ENCODE results near the gene TMEM201. TPM values are rescaled to one million over a fixed set of nuclear protein-coding genes. Genes with fewer than 3 reads are reported as not detected.

Gene TMEM201
- total and polyA plus RNA-seq, 2 of the 13 experiments (the other 11 are each of a cell fraction or from before 2014, with no cell fraction given): 1.5 to 8.2 TPM

GRCh38 chr1:9588551-9589143 is at the start of gene TMEM201 (continued):
- no peak for TF ChIP-seq CEBPZ (IDR thresholded peaks at IDR 0.05; ENCODE audit: low read length)
- peak; percentile 57 for TF ChIP-seq NFYC (CRISPR knock-in tag; IDR thresholded peaks at IDR 0.05)
- 0 out of 2 replicates have a peak, but pooled peaks have one; percentile 4 for TF ChIP-seq MYC (CRISPR knock-in tag; IDR thresholded peaks at IDR 0.05; ENCODE audit: borderline replicate concordance)
- no peak for TF ChIP-seq ZNF451 (CRISPR knock-in tag; IDR thresholded peaks at IDR 0.05)
- no peak for TF ChIP-seq ZNF367 (CRISPR knock-in tag; IDR thresholded peaks at IDR 0.05; ENCODE audit: borderline replicate concordance)
- TF ChIP-seq MXI1 (IDR thresholded peaks at IDR 0.05; ENCODE audit: borderline replicate concordance, low read depth, low read length): peak; percentile 66; the same call in 1 of the 3 replicates
- no peak for TF ChIP-seq ZEB1 (IDR thresholded peaks at IDR 0.05; ENCODE audit: insufficient replicate concordance, low read depth)
- no peak for TF ChIP-seq HOMEZ (CRISPR knock-in tag; IDR thresholded peaks at IDR 0.05; ENCODE audit: low read depth)
- no peak for TF ChIP-seq FLYWCH1 (CRISPR knock-in tag; IDR thresholded peaks at IDR 0.05)
- no peak for TF ChIP-seq ZHX2 (IDR thresholded peaks at IDR 0.05; ENCODE audit: low read depth)
- no peak for TF ChIP-seq ZHX2 (CRISPR knock-in tag; IDR thresholded peaks at IDR 0.05; ENCODE audit: borderline replicate concordance)
- TF ChIP-seq TGIF2 (CRISPR knock-in tag; IDR thresholded peaks at IDR 0.05): 0 out of 2 replicates have a peak, but pooled peaks have one; percentile 23
- TF ChIP-seq, protein P1, sequence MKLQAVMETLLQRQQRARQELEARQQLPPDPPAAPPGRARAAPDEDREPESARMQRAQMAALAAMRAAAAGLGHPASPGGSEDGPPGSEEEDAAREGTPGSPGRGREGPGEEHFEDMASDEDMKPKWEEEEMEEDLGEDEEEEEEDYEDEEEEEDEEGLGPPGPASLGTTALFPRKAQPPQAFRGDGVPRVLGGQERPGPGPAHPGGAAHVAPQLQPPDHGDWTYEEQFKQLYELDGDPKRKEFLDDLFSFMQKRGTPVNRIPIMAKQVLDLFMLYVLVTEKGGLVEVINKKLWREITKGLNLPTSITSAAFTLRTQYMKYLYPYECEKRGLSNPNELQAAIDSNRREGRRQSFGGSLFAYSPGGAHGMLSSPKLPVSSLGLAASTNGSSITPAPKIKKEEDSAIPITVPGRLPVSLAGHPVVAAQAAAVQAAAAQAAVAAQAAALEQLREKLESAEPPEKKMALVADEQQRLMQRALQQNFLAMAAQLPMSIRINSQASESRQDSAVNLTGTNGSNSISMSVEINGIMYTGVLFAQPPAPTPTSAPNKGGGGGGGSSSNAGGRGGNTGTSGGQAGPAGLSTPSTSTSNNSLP (IDR thresholded peaks at IDR 0.05; ENCODE audit: low read depth, low read length): no peak
- TF ChIP-seq RAD21 (CRISPR knock-in tag; IDR thresholded peaks at IDR 0.05): peak; percentile 54; the same call in 1 of the 2 replicates
- peak; percentile 31 for TF ChIP-seq TEAD3 (CRISPR knock-in tag; optimal IDR thresholded peaks at IDR 0.05; ENCODE audit: borderline replicate concordance)
- TF ChIP-seq MZF1 (CRISPR knock-in tag; IDR thresholded peaks at IDR 0.05; ENCODE audit: borderline replicate concordance): no peak
- TF ChIP-seq XRCC5 (optimal IDR thresholded peaks at IDR 0.05; ENCODE audit: low read length): peak; percentile 65
